IMR-90 (cell line): ENCODE measurements around the gene COL25A1.
"Not testable (repeated sequence)": the region's sequence is repeated elsewhere in the genome, so short reads cannot be mapped to it uniquely, and the experiment has no call there.

Experiments used
- CEBPB ChIP-seq: IDR thresholded peaks from 2 replicates; pipeline ENCODE4 v1.6.1; 2012; ENCODE audit warnings: low read depth, low read length, improper control_type of control experiment
- CHD1 ChIP-seq: IDR thresholded peaks from 2 replicates; pipeline ENCODE4 v1.6.1; 2012; ENCODE audit warnings: low read depth, low read length, improper control_type of control experiment
- CTCF ChIP-seq: conservative IDR thresholded peaks from 2 replicates; pipeline ENCODE4 v1.5.1; 2012; ENCODE audit warnings: mild to moderate bottlenecking, low read depth, low read length, improper control_type of control experiment
- ELK1 ChIP-seq: fragments of 150-350 bp; IDR thresholded peaks from 2 replicates; pipeline ENCODE4 v1.6.1; 2016; ENCODE audit warnings: low read depth, mild to moderate bottlenecking, low read length, moderate library complexity, borderline replicate concordance
- MAFK ChIP-seq: IDR thresholded peaks from 2 replicates; pipeline ENCODE4 v1.6.1; 2012; ENCODE audit warnings: low read depth, low read length, improper control_type of control experiment
- MAZ ChIP-seq: IDR thresholded peaks from 2 replicates; pipeline ENCODE4 v1.6.1; 2012; ENCODE audit warnings: low read depth, mild to moderate bottlenecking, low read length, improper control_type of control experiment, moderate library complexity, borderline replicate concordance
- MXI1 ChIP-seq: IDR thresholded peaks from 2 replicates; pipeline ENCODE4 v1.6.1; 2012; ENCODE audit warnings: low read depth, mild to moderate bottlenecking, low read length, moderate library complexity, borderline replicate concordance
- POLR2A ChIP-seq: IDR thresholded peaks from 2 replicates; pipeline ENCODE4 v1.6.1; 2012; ENCODE audit warnings: mild to moderate bottlenecking, low read depth, low read length
- RAD21 ChIP-seq: IDR thresholded peaks from 2 replicates; pipeline ENCODE4 v1.6.1; 2012; ENCODE audit warnings: low read length, improper control_type of control experiment
- RCOR1 ChIP-seq: IDR thresholded peaks from 2 replicates; pipeline ENCODE4 v1.6.1; 2012; ENCODE audit warnings: mild to moderate bottlenecking, low read length, improper control_type of control experiment; ENCODE audit not compliant: insufficient replicate concordance
- SMC3 ChIP-seq: fragments of 150-350 bp; IDR thresholded peaks from 2 replicates; pipeline ENCODE4 v1.6.1; 2016; ENCODE audit warnings: low read depth, mild to moderate bottlenecking, antibody characterized with exemption, low read length, moderate library complexity
- USF2 ChIP-seq: fragments of 150-350 bp; IDR thresholded peaks from 2 replicates; pipeline ENCODE4 v1.6.1; 2017; ENCODE audit warnings: mild to moderate bottlenecking, antibody characterized with exemption, low read length, low read depth

- TF ChIP-seq CTCF, RCOR1, POLR2A, CEBPB, MXI1, RAD21, MAFK, ELK1, MAZ, SMC3, USF2, CHD1: not testable (repeated sequence)
Measured at GRCh38 chr4:109021630-109022029, 280.8 kb downstream of the COL25A1 start.
